ENCODE results near the gene SCNM1. TPM values are rescaled to one million over a fixed set of nuclear protein-coding genes. Genes with fewer than 3 reads are reported as not detected.

Gene SCNM1
- total and polyA plus RNA-seq, 9 of the 15 experiments (the other 6 are each of a cell fraction or from before 2014, with no cell fraction given), result 17.2 to 204 (median 63.0) TPM

DNA sequence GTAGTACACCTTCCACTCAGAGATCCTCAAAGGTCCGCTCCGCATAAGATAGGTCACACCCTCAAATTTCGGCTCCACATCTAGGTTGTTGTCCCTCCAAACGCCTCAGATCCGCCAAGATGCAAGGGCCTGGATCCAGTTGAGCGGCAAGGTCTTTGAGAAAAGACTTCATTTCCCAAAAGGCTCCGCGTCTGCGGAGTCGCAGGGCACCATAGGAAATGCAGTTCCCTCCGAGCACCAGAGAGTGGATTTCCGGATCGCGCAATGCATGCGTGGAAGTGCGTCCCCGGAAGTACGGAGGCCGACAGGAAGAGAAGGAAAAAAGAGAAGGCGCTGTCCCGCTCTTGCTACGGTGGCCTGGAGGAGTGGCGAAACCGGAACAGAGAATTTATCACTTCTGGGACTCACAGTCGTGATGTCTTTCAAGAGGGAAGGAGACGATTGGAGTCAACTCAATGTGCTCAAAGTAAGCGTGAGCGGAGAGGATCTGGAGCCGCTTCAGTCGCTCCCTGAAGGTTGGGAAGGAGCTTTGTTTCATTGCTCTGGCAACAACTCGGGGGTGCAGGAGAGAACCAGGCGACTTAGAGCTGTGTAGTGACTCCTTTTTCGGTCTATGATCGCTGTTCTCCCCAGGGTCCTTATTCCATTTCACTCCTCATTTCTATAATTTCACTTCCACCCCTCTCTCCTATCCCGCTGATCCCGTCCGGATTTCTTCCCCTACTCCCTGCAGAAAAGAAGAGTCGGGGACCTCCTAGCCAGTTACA lies at the start of gene SCNM1, which contains the start of gene LYSMD1 (continued):
- TF ChIP-seq, protein P1, sequence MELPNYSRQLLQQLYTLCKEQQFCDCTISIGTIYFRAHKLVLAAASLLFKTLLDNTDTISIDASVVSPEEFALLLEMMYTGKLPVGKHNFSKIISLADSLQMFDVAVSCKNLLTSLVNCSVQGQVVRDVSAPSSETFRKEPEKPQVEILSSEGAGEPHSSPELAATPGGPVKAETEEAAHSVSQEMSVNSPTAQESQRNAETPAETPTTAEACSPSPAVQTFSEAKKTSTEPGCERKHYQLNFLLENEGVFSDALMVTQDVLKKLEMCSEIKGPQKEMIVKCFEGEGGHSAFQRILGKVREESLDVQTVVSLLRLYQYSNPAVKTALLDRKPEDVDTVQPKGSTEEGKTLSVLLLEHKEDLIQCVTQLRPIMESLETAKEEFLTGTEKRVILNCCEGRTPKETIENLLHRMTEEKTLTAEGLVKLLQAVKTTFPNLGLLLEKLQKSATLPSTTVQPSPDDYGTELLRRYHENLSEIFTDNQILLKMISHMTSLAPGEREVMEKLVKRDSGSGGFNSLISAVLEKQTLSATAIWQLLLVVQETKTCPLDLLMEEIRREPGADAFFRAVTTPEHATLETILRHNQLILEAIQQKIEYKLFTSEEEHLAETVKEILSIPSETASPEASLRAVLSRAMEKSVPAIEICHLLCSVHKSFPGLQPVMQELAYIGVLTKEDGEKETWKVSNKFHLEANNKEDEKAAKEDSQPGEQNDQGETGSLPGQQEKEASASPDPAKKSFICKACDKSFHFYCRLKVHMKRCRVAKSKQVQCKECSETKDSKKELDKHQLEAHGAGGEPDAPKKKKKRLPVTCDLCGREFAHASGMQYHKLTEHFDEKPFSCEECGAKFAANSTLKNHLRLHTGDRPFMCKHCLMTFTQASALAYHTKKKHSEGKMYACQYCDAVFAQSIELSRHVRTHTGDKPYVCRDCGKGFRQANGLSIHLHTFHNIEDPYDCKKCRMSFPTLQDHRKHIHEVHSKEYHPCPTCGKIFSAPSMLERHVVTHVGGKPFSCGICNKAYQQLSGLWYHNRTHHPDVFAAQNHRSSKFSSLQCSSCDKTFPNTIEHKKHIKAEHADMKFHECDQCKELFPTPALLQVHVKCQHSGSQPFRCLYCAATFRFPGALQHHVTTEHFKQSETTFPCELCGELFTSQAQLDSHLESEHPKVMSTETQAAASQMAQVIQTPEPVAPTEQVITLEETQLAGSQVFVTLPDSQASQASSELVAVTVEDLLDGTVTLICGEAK (IDR thresholded peaks at IDR 0.05), result peak; percentile 97
- TF ChIP-seq, protein P1 (CRISPR knock-in tag; IDR thresholded peaks at IDR 0.05), result no peak
- TF ChIP-seq ELF4 (CRISPR knock-in tag; IDR thresholded peaks at IDR 0.05) (peak; percentile 94), RFX1 (IDR thresholded peaks at IDR 0.05) (peak; percentile 50; the same call in 1 of the 2 replicates), FOXA3 (CRISPR knock-in tag; conservative IDR thresholded peaks at IDR 0.05 in 1 of 2, IDR thresholded peaks at IDR 0.05 in 1 of 2) (no peak; a peak in 1 of 4 replicates), NFE2 (IDR thresholded peaks at IDR 0.05; ENCODE audit: low read depth) (no peak; the same call in 1 of the 2 replicates), TAF15 (IDR thresholded peaks at IDR 0.05; ENCODE audit: low read depth, low read length) (no peak), TSC22D4 (tag; IDR thresholded peaks at IDR 0.05) (no peak), KAT8 (IDR thresholded peaks at IDR 0.05; ENCODE audit: low read depth) (no peak), PPARD (CRISPR knock-in tag; IDR thresholded peaks at IDR 0.05) (no peak), ZFX (CRISPR knock-in tag; IDR thresholded peaks at IDR 0.05) (peak; percentile 96), EP400 (IDR thresholded peaks at IDR 0.05) (peak; percentile 84), JUND (IDR thresholded peaks at IDR 0.05; ENCODE audit: borderline replicate concordance, low read depth, low read length) (peak; percentile 69), JUND (tag; IDR thresholded peaks at IDR 0.05; ENCODE audit: borderline replicate concordance, low read depth, low read length) (peak; percentile 67; the same call in 2 of the 3 replicates), FUS (optimal IDR thresholded peaks at IDR 0.05; ENCODE audit: low read depth, low read length) (no peak), TCF7L2 (IDR thresholded peaks at IDR 0.05; ENCODE audit: low read depth, low read length) (peak; percentile 68; the same call in 1 of the 2 replicates)
- TF ChIP-seq, protein P2, sequence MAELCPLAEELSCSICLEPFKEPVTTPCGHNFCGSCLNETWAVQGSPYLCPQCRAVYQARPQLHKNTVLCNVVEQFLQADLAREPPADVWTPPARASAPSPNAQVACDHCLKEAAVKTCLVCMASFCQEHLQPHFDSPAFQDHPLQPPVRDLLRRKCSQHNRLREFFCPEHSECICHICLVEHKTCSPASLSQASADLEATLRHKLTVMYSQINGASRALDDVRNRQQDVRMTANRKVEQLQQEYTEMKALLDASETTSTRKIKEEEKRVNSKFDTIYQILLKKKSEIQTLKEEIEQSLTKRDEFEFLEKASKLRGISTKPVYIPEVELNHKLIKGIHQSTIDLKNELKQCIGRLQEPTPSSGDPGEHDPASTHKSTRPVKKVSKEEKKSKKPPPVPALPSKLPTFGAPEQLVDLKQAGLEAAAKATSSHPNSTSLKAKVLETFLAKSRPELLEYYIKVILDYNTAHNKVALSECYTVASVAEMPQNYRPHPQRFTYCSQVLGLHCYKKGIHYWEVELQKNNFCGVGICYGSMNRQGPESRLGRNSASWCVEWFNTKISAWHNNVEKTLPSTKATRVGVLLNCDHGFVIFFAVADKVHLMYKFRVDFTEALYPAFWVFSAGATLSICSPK (IDR thresholded peaks at IDR 0.05; ENCODE audit: borderline replicate concordance), result peak; percentile 97
